OCI-LY7 (cell line): ENCODE results near the gene TULP4. TPM values are rescaled to one million over a fixed set of nuclear protein-coding genes. Genes with fewer than 3 reads are reported as not detected.

Source experiments
- BruUV-seq: library from RNA; stranded (reverse); fragments of 400-500 nt; replicated peaks from 2 replicates; lab custom pipeline; 2021; lab: Mats Ljungman, UMichigan
- CTCF ChIA-PET: fragments of 300-600 bp; sonication (Branson Sonifier 250); formaldehyde crosslinking; loops from one replicate; lab custom pipeline; 2022; ENCODE audit warnings: antibody characterized with exemption; ENCODE audit not compliant: unreplicated experiment; lab: Charles Lee
- POLR2A ChIA-PET: fragments of 300-600 bp; sonication (Branson Sonifier 250); formaldehyde crosslinking; loops from one replicate; lab custom pipeline; 2022; ENCODE audit warnings: antibody characterized with exemption; lab: Charles Lee
- DNase-seq: peaks from one replicate; pipeline ENCODE4 v3.0.0-alpha.2; 2015; ENCODE audit warnings: low spot score
- H2AFZ ChIP-seq: fragments of 200-600 bp; sonication (generic), shearing (Covaris generic); 2 replicates; pipeline ENCODE4 v1.6.1; 2014; ENCODE audit warnings: mild to moderate bottlenecking, antibody characterized with exemption, low read length, moderate library complexity
- H3K27ac ChIP-seq: fragments of 200-600 bp; sonication (generic); 2 replicates; pipeline ENCODE4 v1.5.1; 2014; ENCODE audit warnings: mixed run types, low read depth, mild to moderate bottlenecking, moderate library complexity, low read length, inconsistent platforms; ENCODE audit not compliant: poor library complexity, severe bottlenecking
- H3K36me3 ChIP-seq: fragments of 200-600 bp; sonication (generic); 2 replicates; pipeline ENCODE4 v1.6.1; 2014; ENCODE audit warnings: mild to moderate bottlenecking, antibody characterized with exemption, low read length, moderate library complexity, mixed read lengths; ENCODE audit not compliant: insufficient read depth
- H3K4me1 ChIP-seq: fragments of 200-600 bp; sonication (generic); 2 replicates; pipeline ENCODE4 v1.5.1; 2014; ENCODE audit warnings: mild to moderate bottlenecking, low read length; ENCODE audit not compliant: insufficient read depth, poor library complexity, severe bottlenecking
- H3K4me2 ChIP-seq: fragments of 200-600 bp; sonication (generic); 2 replicates; pipeline ENCODE4 v1.6.1; 2014; ENCODE audit warnings: mild to moderate bottlenecking, low read length
- H3K4me3 ChIP-seq: fragments of 200-600 bp; sonication (generic); 2 replicates; pipeline ENCODE4 v1.5.1; 2014; ENCODE audit warnings: mild to moderate bottlenecking, low read depth, low read length; ENCODE audit not compliant: poor library complexity, severe bottlenecking
- H3K79me2 ChIP-seq: fragments of 200-600 bp; sonication (generic); 2 replicates; pipeline ENCODE4 v1.6.1; 2016; ENCODE audit warnings: low read depth, mild to moderate bottlenecking, low read length, moderate library complexity, mixed read lengths; ENCODE audit not compliant: insufficient read depth
- H3K9me2 ChIP-seq: fragments of 200-600 bp; sonication (generic); 2 replicates; pipeline ENCODE4 v1.6.1; 2016; ENCODE audit warnings: mild to moderate bottlenecking, low read length, mixed read lengths; ENCODE audit not compliant: insufficient read depth
- H3K9me3 ChIP-seq: fragments of 200-600 bp; sonication (generic); 2 replicates; pipeline ENCODE4 v1.6.1; 2014; ENCODE audit warnings: mild to moderate bottlenecking, mixed run types, low read length, mixed read lengths
- H4K20me1 ChIP-seq: fragments of 200-600 bp; sonication (generic); 2 replicates; pipeline ENCODE4 v1.6.1; 2014; ENCODE audit warnings: mild to moderate bottlenecking, antibody characterized with exemption, low read length, moderate library complexity, mixed read lengths; ENCODE audit not compliant: insufficient read depth
- EZH2phosphoT487 ChIP-seq: fragments of 200-600 bp; sonication (generic); IDR thresholded peaks from 2 replicates; pipeline ENCODE4 v1.6.1; 2018; ENCODE audit warnings: low read depth, borderline replicate concordance, mild to moderate bottlenecking, mixed run types, antibody characterized with exemption, low read length, moderate library complexity, mixed read lengths
- intact Hi-C: fragments of 100-400 bp; cut with micrococcal nuclease; formaldehyde crosslinking; loops from one replicate; pipeline ENCODE4 v1.10.0; 2022; ENCODE audit not compliant: unreplicated experiment
- total RNA-seq, 2 experiments: library from RNA; depleted of rRNA in 1 of 2; stranded (reverse); fragments of >200 nt in 1 of 2; shearing (Covaris generic) in 1 of 2; gene quantifications; 2 replicates each; pipeline ENCODE4 v1.2.3, GENCODE V29; 2014 to 2022
- TF ChIP-seq, protein P1 (sequence below): fragments of 200-600 bp; sonication (generic); conservative IDR thresholded peaks from 2 replicates; pipeline ENCODE4 v1.5.1; 2014; ENCODE audit warnings: mild to moderate bottlenecking, antibody characterized with exemption, low read length, moderate library complexity, mixed read lengths

The TULP4 gene
- total RNA-seq, 2 experiments from 2014 or later = 62.1 to 64.8 TPM

GRCh38 chr6:158517581-158517980 is 205.3 kb downstream of the TULP4 start:
- intact Hi-C loops = no loop called here

DNA sequence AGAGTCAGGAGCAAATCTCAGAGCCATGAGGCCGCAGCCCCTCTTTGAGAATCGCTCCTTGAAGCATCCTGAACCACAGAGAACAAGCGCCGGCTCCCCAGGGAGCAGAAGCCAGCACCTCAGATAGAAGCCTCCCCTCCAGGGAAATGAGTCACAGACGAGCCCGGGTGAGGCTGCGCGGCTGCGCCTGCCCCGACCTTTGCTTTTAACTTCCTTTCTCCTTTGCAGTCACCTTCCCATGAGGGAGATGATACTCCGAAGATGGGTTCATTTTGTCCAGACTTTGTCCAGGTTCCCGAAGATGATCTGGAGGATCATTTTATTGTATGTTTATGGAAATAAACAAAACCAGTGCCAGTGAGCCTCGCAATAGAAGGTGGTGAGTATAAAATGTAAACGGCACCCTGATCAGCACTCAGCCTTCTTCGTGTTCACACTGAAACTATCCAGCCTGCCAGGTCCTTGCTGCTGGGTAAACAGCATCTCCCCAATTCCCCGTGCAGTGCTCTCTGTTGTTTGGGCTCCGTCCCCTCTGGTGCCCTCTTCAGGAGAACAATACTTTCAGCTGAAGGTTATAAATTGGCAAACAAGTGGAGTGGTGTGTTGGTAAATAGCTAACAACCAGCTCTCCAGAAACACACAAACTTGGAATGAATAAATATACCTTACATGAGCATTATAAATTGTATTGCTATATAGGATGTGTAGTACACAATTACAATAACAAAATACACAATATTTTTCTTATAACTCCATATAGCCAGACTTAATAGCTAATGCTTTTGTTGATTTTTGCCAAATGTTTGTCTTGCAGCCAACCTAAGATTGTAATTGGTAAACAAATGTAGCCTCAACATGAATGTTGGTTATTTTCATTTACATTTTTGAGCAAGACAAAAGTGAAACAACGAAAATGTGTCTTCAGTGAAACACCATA is 206.2 kb downstream of the TULP4 start:
- Histone ChIP-seq H3K36me3 (no peaks in the 10 kb centered on the region), H3K79me2 (no peaks in the 10 kb centered on the region), H4K20me1 (no peaks in the 10 kb centered on the region), H3K4me1 (peaks cover 10% of the 10 kb centered on the region), H3K9me2 (no peaks in the 10 kb centered on the region), H3K4me2 (peak overlapping the region; percentile 71), H3K27ac (no peak overlapping the region), H3K4me3 (peak overlapping the region; percentile 57), H3K9me3 (no peaks in the 10 kb centered on the region), H2AFZ (peak overlapping the region; percentile 87)
- ChIA-PET POLR2A (interaction anchor here (0.6 to 0.9 kb wide), 3 partner anchors 230 to 314 kb away, joined by 3 to 5 read pairs (median 3); no protein-coding TSS in a partner anchor), CTCF (interaction anchor here (0.6 to 1.2 kb wide), 3 partner anchors 260 to 310 kb away, joined by 3 to 5 read pairs (median 3); no protein-coding TSS in a partner anchor)
- DNase-seq = peak; percentile 87
- no TSS peak for BruUV-seq
- intact Hi-C loops = loop anchor here (1.0 kb wide), 2 partner anchors 297 to 304 kb away; no protein-coding TSS in a partner anchor
- TF ChIP-seq, protein P1, sequence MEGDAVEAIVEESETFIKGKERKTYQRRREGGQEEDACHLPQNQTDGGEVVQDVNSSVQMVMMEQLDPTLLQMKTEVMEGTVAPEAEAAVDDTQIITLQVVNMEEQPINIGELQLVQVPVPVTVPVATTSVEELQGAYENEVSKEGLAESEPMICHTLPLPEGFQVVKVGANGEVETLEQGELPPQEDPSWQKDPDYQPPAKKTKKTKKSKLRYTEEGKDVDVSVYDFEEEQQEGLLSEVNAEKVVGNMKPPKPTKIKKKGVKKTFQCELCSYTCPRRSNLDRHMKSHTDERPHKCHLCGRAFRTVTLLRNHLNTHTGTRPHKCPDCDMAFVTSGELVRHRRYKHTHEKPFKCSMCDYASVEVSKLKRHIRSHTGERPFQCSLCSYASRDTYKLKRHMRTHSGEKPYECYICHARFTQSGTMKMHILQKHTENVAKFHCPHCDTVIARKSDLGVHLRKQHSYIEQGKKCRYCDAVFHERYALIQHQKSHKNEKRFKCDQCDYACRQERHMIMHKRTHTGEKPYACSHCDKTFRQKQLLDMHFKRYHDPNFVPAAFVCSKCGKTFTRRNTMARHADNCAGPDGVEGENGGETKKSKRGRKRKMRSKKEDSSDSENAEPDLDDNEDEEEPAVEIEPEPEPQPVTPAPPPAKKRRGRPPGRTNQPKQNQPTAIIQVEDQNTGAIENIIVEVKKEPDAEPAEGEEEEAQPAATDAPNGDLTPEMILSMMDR = peak; percentile 92
- no peak for TF ChIP-seq EZH2phosphoT487

More at GRCh38 chr6:158517581-158517980, 205.3 kb downstream of the TULP4 start:
- H3K4me3 ChIP-seq = peak overlapping the region; percentile 57
- no peaks in the 10 kb centered on the region for H4K20me1 ChIP-seq
- no peak for TF ChIP-seq EZH2phosphoT487
- TF ChIP-seq, protein P1 = no peak
- H3K36me3 ChIP-seq = no peaks in the 10 kb centered on the region
- CTCF ChIA-PET = no interaction called here
- peaks cover 10% of the 10 kb centered on the region for H3K4me1 ChIP-seq
- peak overlapping the region; percentile 71 for H3K4me2 ChIP-seq
- H2AFZ ChIP-seq = peak overlapping the region; percentile 87
- POLR2A ChIA-PET = no interaction called here
- H3K9me3 ChIP-seq = no peaks in the 10 kb centered on the region
- no peak overlapping the region for H3K27ac ChIP-seq
- H3K79me2 ChIP-seq = no peaks in the 10 kb centered on the region
- H3K9me2 ChIP-seq = no peaks in the 10 kb centered on the region
- peak; percentile 32 for DNase-seq
- no TSS peak for BruUV-seq
